Glutamatergic neuron (in vitro differentiated cells): ENCODE results near the gene THBS1. TPM values are rescaled to one million over a fixed set of nuclear protein-coding genes. Genes with fewer than 3 reads are reported as not detected.

Experiments
- DNase-seq: peaks from one replicate; pipeline ENCODE4 v3.0.0; 2022
- H3K27ac Mint-ChIP-seq: one replicate; pipeline ENCODE4 v1.8.0; 2020; ENCODE audit warnings: mild to moderate bottlenecking, mixed read lengths, inconsistent platforms; ENCODE audit not compliant: unreplicated experiment
- H3K27me3 Mint-ChIP-seq: one replicate; pipeline ENCODE4 v1.8.0; 2020; ENCODE audit warnings: mild to moderate bottlenecking, moderate library complexity, mixed read lengths, inconsistent platforms; ENCODE audit not compliant: unreplicated experiment
- H3K36me3 Mint-ChIP-seq: one replicate; pipeline ENCODE4 v1.8.0; 2020; ENCODE audit warnings: mild to moderate bottlenecking, mixed read lengths, inconsistent platforms; ENCODE audit not compliant: unreplicated experiment
- H3K4me1 Mint-ChIP-seq: one replicate; pipeline ENCODE4 v1.8.0; 2020; ENCODE audit warnings: mild to moderate bottlenecking, low read depth, mixed read lengths, inconsistent platforms; ENCODE audit not compliant: unreplicated experiment
- H3K4me3 Mint-ChIP-seq: one replicate; pipeline ENCODE4 v1.8.0; 2020; ENCODE audit warnings: mild to moderate bottlenecking, mixed read lengths, inconsistent platforms; ENCODE audit not compliant: unreplicated experiment
- H3K9me3 Mint-ChIP-seq: one replicate; pipeline ENCODE4 v1.8.0; 2020; ENCODE audit warnings: mild to moderate bottlenecking, moderate library complexity, mixed read lengths, inconsistent platforms; ENCODE audit not compliant: unreplicated experiment
- total RNA-seq: library from RNA; stranded (reverse); fragmentation: NEBNext Ultra II Directional; extraction: Animal tissue kit (Norgen Biotek cat#: 25700); gene quantifications from one replicate; pipeline ENCODE4 v1.2.1, GENCODE V29; 2021; ENCODE audit not compliant: unreplicated experiment
- TF ChIP-seq, protein P1 (sequence below): fragments of 200-600 bp; sonication (generic); IDR thresholded peaks from one replicate; pipeline ENCODE4 v1.5.0; 2021; ENCODE audit not compliant: partially characterized antibody, unreplicated experiment

THBS1 gene
- total RNA-seq, 1 donor from 2014 or later, result 0.83 TPM

DNA sequence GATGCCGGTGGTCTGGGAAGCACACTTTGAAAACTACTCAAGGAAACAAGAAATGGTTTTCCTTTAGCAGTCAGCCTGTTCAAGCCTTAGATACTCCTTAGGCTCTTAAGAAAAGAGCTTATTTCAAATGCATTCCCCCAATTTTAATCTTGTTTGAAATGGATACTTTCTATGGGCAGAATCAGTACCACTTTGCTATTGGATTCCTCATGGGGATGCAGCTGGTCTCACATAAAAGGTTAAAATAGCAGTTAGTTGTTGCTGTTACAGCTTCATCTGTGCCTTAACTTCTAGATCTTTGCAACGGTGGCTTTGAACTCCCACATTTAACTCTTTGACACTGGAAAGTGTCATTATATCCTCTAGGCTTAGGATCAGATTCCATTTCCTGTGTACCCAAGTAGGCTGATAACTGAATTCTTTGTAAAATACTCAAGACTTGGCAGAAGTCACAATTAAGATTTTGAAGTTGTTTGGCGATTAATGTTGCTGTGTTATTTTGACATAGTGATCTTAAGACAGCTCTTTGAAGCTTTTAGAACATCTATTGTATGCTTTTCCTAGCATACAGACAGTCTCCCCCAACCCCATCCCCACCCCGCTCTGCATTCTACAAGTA, 2.2 kb downstream of the THBS1 start:
- Mint-ChIP-seq H3K4me1 (peaks cover 21% of the 10 kb centered on the region), H3K4me3 (no peak overlapping the region), H3K9me3 (peaks cover 6% of the 10 kb centered on the region), H3K36me3 (no peaks in the 10 kb centered on the region), H3K27me3 (peaks cover 14% of the 10 kb centered on the region), H3K27ac (no peak overlapping the region)
- no peak for DNase-seq
- TF ChIP-seq, protein P1, sequence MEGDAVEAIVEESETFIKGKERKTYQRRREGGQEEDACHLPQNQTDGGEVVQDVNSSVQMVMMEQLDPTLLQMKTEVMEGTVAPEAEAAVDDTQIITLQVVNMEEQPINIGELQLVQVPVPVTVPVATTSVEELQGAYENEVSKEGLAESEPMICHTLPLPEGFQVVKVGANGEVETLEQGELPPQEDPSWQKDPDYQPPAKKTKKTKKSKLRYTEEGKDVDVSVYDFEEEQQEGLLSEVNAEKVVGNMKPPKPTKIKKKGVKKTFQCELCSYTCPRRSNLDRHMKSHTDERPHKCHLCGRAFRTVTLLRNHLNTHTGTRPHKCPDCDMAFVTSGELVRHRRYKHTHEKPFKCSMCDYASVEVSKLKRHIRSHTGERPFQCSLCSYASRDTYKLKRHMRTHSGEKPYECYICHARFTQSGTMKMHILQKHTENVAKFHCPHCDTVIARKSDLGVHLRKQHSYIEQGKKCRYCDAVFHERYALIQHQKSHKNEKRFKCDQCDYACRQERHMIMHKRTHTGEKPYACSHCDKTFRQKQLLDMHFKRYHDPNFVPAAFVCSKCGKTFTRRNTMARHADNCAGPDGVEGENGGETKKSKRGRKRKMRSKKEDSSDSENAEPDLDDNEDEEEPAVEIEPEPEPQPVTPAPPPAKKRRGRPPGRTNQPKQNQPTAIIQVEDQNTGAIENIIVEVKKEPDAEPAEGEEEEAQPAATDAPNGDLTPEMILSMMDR, result no peak

DNA sequence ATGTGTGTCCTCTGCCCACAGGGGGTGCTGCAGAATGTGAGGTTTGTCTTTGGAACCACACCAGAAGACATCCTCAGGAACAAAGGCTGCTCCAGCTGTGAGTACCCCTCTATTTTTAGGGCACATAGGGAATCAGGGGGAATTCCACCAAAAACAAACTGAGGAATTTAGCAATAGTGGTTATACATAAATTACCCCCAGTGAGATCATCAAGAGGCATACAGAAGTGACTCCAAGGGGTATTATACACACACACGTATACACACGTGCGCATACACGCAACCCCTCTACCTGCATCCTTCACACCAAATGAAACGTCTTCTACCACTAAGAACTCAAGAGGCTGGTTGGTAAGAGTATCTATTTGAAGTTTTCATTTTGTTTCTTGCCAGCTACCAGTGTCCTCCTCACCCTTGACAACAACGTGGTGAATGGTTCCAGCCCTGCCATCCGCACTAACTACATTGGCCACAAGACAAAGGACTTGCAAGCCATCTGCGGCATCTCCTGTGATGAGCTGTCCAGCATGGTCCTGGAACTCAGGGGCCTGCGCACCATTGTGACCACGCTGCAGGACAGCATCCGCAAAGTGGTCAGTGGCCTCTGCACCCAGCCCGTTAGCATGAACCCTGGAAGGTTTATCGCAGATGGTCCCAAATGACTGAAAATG, 2.9 kb downstream of the THBS1 start:
- no peak overlapping the region for H3K4me3 Mint-ChIP-seq
- H3K27me3 Mint-ChIP-seq, result peaks cover 14% of the 10 kb centered on the region
- peaks cover 21% of the 10 kb centered on the region for H3K4me1 Mint-ChIP-seq
- peaks cover 6% of the 10 kb centered on the region for H3K9me3 Mint-ChIP-seq
- no peak overlapping the region for H3K27ac Mint-ChIP-seq
- TF ChIP-seq, protein P1, result no peak
- H3K36me3 Mint-ChIP-seq, result no peaks in the 10 kb centered on the region
- no peak for DNase-seq

DNA sequence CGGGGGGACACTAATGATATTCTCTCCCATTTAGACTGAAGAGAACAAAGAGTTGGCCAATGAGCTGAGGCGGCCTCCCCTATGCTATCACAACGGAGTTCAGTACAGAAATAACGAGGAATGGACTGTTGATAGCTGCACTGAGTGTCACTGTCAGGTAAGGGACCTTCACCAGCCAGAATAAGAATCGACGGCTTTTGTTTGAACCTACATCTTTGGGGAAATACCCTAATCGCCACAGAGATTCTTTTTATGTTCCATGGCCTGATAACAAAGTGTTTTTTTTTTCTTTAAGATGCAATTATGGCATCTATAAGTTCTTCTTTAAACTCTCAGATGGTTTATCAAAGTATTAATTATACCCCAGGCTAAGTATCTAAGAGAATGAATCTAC, 3.4 kb downstream of the THBS1 start:
- TF ChIP-seq, protein P1, result no peak
- DNase-seq, result no peak
- H3K27ac Mint-ChIP-seq, result no peak overlapping the region
- H3K9me3 Mint-ChIP-seq, result peaks cover 6% of the 10 kb centered on the region
- H3K27me3 Mint-ChIP-seq, result peaks cover 12% of the 10 kb centered on the region
- H3K4me3 Mint-ChIP-seq, result no peak overlapping the region
- peaks cover 21% of the 10 kb centered on the region for H3K4me1 Mint-ChIP-seq
- no peaks in the 10 kb centered on the region for H3K36me3 Mint-ChIP-seq

DNA sequence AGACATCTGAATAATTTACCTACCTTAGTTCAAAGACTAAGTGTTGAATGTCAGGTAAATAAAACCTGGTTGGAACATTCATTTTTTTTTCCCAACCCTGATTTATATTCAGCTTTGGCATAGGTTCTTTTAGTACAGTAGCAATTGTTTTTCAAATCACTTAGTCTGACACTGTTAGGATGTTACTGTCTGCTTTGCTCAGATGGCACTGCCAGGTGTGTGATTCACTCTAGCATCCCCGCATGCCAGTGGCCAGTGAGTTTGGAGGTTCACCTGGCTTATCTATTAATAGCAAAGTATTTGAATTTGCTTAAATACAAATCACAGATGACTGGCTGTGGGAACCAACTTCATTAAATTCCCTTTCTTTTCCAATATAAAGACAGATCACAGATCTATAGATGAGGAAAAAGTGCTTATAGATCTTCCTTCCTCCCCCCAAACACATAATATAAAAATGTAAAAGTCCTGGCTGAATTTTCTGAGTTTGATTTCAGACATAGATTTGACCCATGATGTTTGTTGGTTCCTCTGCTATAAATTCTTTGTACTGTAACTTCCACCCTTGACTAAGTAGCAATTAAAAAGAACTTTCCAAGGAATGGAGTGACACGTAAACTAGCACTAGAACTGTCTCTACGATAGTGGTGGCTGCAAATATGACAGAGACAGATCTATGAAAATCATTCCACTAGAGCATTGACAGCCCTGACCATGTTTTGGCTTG, 3.9 kb downstream of the THBS1 start:
- H3K27ac Mint-ChIP-seq, result no peak overlapping the region
- peaks cover 16% of the 10 kb centered on the region for H3K4me1 Mint-ChIP-seq
- H3K36me3 Mint-ChIP-seq, result no peaks in the 10 kb centered on the region
- no peak for DNase-seq
- H3K9me3 Mint-ChIP-seq, result peaks cover 6% of the 10 kb centered on the region
- H3K27me3 Mint-ChIP-seq, result peaks cover 7% of the 10 kb centered on the region
- TF ChIP-seq, protein P1, result no peak
- no peak overlapping the region for H3K4me3 Mint-ChIP-seq
